HL-60/S4 treated with phorbol 12-myristate 13-acetate at 8.2 ng/mL for 4 days and 3 days (cell line): ENCODE data around the gene ZNHIT1.

Experiments used
- in situ Hi-C: fragments of 300-500 bp; cut with MboI; formaldehyde crosslinking; loops from 2 replicates; pipeline ENCODE4 v1.15.0; 2022; ENCODE audit warnings: low sequenced_read_pairs

ZNHIT1 gene

GRCh38 chr7:101217388-101218235 is at the start of gene ZNHIT1, which contains the start of gene PLOD3:
TSS of gene ZNHIT1 (plus strand) at chr7:101218165. CDS start at chr7:101218196, 31 bp downstream.
TSS of gene PLOD3 (minus strand) at chr7:101217581. CDS start at chr7:101217274, 307 bp downstream.
- in situ Hi-C loops: no loop called here

DNA sequence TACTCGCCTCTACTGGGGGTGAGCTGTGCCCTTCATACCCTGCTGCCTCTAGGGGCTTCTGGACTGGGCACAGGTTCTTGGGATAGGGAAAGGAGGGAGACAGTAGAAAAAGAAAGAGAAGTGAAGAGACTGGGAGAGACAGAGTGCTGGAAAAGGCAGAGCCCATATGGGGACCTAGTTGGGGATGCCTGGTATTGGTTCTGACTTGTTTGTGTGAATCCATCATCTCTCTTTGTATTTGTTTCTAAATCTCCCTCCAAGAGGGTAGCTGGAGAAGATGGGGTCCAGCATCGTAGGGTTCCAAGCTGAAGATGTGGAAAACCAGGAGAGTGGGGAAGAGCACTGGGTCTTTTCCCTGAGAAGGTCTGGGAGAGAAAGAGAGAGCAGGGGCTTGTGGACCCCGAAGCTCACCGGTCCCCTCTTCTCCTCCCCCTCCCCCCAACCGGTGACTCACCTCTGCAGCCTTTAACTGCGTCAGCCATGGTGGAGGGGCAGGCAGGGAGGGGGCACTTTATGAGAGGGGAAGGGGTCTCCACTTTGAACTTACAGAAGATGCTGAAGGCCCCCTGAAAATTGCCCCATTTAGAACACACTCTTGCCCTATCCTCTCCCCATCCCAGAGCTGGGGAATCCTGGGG is 49.4 kb upstream of the ZNHIT1 start:
- in situ Hi-C loops: no loop called here

DNA sequence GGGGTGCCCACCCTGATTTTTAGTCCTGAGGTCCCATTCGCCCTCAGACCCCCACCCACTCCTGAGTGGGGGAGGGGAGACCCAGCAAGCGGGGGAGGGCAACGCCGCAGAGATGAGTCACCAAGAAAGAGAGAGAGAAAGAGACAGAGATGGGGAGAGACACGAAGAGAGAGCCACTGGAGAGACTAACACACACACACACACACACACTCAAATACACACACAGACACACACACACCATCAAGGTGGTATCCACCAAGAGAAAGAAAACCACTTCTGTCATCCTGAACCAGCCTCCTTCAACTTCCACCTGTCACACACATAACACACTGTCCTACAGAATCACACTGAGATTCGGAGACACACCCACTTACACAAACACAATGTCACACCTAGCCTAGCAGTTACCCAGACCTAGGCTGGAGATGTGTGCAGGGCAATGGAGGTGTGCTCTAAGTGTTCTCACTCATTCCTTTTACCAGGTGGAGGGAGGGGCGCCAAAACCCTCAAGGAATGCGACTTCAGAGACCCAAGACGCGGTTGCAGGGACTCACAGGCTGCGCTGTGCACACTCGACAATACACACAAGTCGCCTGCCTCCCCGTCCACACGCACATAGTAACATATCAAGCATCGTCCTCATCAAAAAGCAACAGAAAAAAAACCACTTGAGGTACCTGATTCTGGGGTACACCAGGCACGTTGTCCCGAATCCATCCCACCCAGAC is 48.7 kb upstream of the ZNHIT1 start:
- in situ Hi-C loops: no loop called here

DNA sequence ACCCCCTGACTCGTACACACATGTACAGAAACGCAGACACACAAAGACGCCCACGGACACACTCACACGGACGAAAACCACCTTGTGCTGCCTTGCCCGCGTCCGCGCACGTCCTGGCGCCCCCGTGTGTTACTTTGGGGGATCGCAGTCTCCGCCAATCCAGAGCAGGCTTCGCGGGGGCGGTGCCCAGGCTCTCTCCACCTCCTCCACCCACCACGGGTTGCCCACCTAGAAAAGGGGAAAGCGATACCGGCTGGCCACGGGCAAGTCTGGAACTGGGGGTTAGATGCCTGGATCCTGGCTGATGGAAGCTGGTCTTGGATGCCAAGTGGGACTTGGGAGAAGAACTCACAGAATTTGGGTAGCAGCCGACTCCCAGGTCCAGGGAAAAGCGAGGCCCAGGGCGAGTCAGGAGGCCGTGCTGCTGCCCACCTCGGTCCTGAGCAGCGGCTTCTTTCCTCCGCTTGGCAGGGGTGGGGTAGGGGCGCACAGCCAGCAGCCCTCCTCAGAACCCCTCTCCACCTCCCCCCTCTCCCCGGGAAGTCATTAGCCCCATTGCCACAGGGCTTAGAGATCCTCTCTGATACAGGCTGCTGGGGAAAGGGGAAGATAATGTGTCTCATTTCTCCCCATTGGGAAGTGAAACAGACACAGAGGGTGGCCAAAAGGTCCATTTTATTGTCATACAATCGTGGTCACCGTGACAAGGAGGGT is 48.0 kb upstream of the ZNHIT1 start:
- in situ Hi-C loops: no loop called here

GRCh38 chr7:101170617-101171441 is 47.1 kb upstream of the ZNHIT1 start:
- in situ Hi-C loops: no loop called here

GRCh38 chr7:101171442-101171837 is 46.5 kb upstream of the ZNHIT1 start:
- in situ Hi-C loops: no loop called here

- in situ Hi-C loops: no loop called here
Observed at GRCh38 chr7:101172005-101172853, 45.7 kb upstream of the ZNHIT1 start.

- in situ Hi-C loops: no loop called here
Observed at GRCh38 chr7:101172854-101173751, 44.9 kb upstream of the ZNHIT1 start.

GRCh38 chr7:101173752-101174244 is 44.2 kb upstream of the ZNHIT1 start:
- in situ Hi-C loops: no loop called here

DNA sequence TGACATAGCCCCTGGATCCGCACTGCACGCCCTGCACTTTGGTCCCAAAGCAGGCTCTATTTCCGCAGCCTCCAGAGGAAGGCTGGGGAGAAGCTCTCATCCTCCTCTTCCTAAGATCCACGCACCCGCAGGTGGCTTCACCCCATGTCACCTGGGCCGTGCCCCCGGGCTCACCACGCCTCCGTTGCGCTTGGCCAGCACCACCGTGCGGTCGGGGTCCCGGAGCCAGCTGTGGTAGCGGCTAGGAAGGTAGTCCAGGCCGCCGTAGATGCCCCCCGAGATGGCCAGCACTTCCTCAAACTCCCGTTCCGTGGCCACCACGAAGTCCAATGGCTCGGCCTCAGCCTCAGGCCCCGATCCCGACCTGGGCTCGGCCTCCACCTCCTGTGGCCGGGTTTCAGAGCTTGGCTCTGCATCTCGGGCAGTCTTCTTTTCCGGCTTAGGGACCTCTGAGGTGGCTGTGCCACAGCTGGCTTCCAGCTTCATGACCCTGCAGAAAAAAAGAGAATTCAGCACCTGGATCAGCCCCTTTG is 43.6 kb upstream of the ZNHIT1 start:
- in situ Hi-C loops: no loop called here

DNA sequence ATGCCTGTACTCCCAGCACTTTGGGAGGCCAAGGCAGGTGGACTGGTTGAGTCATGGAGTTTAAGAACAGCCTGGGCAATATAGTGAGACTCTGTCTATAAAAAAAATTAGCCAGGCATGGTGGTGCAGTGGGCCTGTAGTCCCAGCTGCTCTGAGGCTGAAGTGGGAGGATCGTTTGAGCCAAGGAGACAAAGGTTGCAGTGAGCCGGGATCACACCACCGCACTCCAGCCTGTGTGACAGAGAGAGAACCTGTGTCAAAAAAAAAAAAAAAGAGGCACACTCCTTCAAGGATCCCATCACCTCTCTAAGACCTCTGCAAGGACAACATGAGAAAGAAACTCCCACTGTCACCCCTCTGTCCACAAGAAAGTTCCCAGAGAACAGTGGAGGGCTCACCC is 42.3 kb upstream of the ZNHIT1 start:
- in situ Hi-C loops: no loop called here

GRCh38 chr7:101177644-101178043 is 40.3 kb upstream of the ZNHIT1 start:
- in situ Hi-C loops: no loop called here

- in situ Hi-C loops: no loop called here
Observed at GRCh38 chr7:101179117-101179516, 38.8 kb upstream of the ZNHIT1 start.

DNA sequence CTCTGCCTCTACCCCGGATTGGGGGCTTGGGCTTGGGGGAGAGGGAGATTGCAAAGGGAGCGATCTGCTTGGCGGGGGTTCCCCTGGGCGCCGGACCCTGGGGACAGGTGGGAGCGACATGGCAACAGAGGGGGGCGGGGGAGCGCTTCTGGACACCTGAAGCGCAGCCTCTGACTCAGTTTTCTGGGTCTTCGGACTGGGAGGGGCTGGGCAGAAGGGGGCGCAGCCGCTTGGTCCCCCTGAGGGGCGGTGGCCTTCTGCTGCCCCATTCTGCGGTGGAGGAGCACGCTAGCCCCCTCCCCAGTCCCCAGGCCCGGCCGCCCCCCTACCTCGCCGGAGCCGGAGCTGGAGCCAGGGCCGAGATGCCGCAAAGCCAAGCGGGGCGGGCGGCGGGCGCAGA is 38.3 kb upstream of the ZNHIT1 start:
- in situ Hi-C loops: no loop called here

DNA sequence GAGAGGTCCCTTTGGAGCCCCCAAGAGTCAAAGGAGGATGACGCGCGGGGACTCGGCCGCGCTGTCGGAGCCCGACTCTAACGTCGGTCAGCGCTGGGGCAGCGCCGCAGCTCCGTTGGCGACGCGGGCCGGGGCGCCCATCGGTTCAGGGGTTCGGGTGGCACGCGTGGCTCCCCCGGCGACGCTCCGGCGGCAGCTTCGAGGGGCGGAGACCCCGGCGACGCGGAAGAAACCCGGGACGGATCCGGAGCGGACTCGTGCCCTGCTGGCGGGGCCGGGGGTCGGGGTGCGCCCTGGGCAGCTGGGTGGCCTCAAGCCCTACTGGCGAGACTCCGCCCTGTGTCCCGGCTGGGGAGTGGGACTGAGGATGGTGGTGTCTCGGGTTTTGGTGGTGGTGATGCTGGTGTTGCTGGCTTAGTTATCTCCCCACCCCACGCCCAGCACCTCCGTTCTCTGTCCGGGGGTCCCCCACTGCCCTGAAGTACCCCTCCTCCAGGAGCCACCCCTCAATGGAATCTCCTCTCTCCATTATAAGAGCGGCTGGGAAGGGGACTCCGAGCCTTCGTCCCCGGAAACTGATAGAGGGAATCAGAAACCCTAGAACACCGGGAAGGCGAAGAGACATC is 37.7 kb upstream of the ZNHIT1 start, which contains the start of gene NAT16:
Gene NAT16, minus strand, starts transcription at position 164 of the 626 bp plus-strand sequence. CDS start 5,486 bp downstream, outside the sequence.
- in situ Hi-C loops: no loop called here

GRCh38 chr7:101185258-101185839 is 32.6 kb upstream of the ZNHIT1 start:
- in situ Hi-C loops: no loop called here

DNA sequence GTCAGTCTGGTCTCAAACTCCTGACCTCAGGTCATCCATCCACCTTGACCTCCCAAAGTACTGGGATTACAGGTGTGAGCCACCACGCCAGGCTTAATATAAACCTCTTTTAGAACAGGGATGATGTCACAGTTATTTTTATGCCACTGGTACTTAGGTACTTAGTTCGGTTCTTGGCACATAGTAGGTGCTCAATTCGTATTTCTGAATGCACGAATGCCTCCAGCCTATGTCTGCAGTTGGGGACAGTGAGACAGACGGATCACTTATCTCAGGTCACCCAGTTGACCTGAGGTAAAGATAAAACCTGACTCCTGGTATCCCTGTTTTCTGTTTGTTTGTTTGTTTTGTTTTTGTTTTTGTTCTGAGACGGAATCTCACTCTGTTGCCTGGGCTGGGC is 31.8 kb upstream of the ZNHIT1 start:
- in situ Hi-C loops: no loop called here
